Measurements from ENCODE around the gene GLI1. TPM values are rescaled to one million over a fixed set of nuclear protein-coding genes. Genes with fewer than 3 reads are reported as not detected.

The GLI1 gene
- total and polyA plus RNA-seq, 10 donors: 0.46 to 3.6 (median 1.0) TPM

DNA sequence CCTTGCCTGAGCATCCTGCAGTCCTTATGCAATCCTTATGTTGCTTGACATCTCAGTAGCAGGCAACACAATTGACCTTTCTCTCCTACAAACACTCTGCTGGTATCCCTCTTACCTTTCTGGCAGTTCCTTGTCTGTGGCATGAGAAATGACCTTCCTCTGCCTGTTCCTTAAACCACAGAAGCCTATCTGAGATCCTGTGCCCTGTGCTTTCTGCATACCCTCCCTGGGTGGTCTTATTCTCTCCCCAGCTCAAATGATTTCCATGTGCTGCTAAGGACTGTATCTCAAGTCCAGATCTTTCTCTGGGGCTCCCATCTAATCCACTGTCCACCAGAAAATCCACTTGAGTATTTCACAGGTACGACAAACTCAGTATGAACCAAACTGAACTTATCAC is 22.1 kb downstream of the GLI1 start:
- Histone ChIP-seq H3K27me3 (replicated peaks in 1 of 7) (no peaks in the 10 kb centered on the region), H3K4me1 (peaks cover 15 to 70% (median 44%) of the 10 kb centered on the region in 6 donors), H3K9me3 (no peaks in the 10 kb centered on the region), H3K36me3 (no peaks in the 10 kb centered on the region), H3K4me3 (no peak overlapping the region), H3K27ac (peak overlapping the region; percentile 7 to 96 (median 75))
- 82 to 97% (median 89%) methylated on average over 1 of the region's 1 CpG for WGBS, 5 donors
- intact Hi-C loops (cut with DNase I; ENCODE audit: low total_unique reads): no loop called here
- no peak for DNase-seq
- TF ChIP-seq POLR2A (IDR thresholded peaks at IDR 0.05): no peak
- TF ChIP-seq POLR2AphosphoS5 (IDR thresholded peaks at IDR 0.05): no peak

DNA sequence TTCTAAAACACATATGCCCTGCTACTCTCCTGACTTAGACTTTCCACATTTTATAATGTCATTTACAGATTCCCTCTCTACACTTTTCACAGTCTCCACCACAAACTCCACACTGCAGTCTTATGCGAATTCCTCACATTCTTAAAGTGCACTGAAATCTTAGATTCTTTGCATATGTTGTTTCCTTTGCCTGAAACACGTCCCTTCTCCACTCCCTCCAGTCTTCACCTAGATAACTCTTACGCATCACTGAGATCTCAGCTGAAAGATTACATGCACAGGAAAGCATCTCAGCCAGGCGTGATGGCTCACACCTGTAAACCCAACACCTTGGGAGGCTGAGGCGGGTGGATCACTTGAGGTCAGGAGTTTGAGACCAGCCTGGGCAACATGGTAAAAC is 23.9 kb downstream of the GLI1 start:
- WGBS, 5 donors: 59 to 76% (median 73%) methylated on average over 5 of the region's 5 CpGs

GRCh38 chr12:57485695-57486094 is 26.1 kb downstream of the GLI1 start:
- peaks cover 16 to 64% (median 28%) of the 10 kb centered on the region in 6 donors for H3K4me1 ChIP-seq
- TF ChIP-seq POLR2AphosphoS5 (IDR thresholded peaks at IDR 0.05) (no peak), CTCF (IDR thresholded peaks at IDR 0.05 in 8 of 11, conservative IDR thresholded peaks at IDR 0.05 in 3 of 11) (no peak)
- H3K27ac ChIP-seq: no peak overlapping the region
- H3K27me3 ChIP-seq (replicated peaks in 1 of 7): no peaks in the 10 kb centered on the region
- H3K36me3 ChIP-seq: peaks cover 0 to 19% (median 14%) of the 10 kb centered on the region in 6 donors
- intact Hi-C loops (cut with DNase I; ENCODE audit: low total_unique reads): no loop called here
- no peak overlapping the region for H3K4me3 ChIP-seq
- no peaks in the 10 kb centered on the region for H3K9me3 ChIP-seq
- DNase-seq: no peak

More for the DNA sequence above, 23.9 kb downstream of the GLI1 start:
- H3K9me3 ChIP-seq: no peaks in the 10 kb centered on the region
- TF ChIP-seq CTCF (IDR thresholded peaks at IDR 0.05 in 8 of 11, conservative IDR thresholded peaks at IDR 0.05 in 3 of 11): no peak
- no peak for TF ChIP-seq POLR2A (IDR thresholded peaks at IDR 0.05)
- TF ChIP-seq POLR2AphosphoS5 (IDR thresholded peaks at IDR 0.05): no peak
- intact Hi-C loops (cut with DNase I; ENCODE audit: low total_unique reads): no loop called here
- H3K4me3 ChIP-seq: no peak overlapping the region
- H3K4me1 ChIP-seq: peaks cover 17 to 66% (median 39%) of the 10 kb centered on the region in 6 donors
- H3K27ac ChIP-seq: peak overlapping the region in 2 of 8 donors; percentile 5 to 51
- H3K27me3 ChIP-seq (replicated peaks in 1 of 7): no peaks in the 10 kb centered on the region
- peak; percentile 38 for DNase-seq
- no peaks in the 10 kb centered on the region for H3K36me3 ChIP-seq

GRCh38 chr12:57487055-57487596 is 27.5 kb downstream of the GLI1 start:
- intact Hi-C loops (cut with DNase I; ENCODE audit: low total_unique reads): no loop called here
- WGBS, 5 donors: 89 to 95% (median 92%) methylated on average over 27 of the region's 27 CpGs
- Histone ChIP-seq H3K9me3 (no peaks in the 10 kb centered on the region), H3K4me3 (peak overlapping the region in 7 of 8 donors; percentile 61 to 92 (median 88)), H3K27ac (peak overlapping the region; percentile 20 to 92 (median 76)), H3K4me1 (peaks cover 15 to 50% (median 20%) of the 10 kb centered on the region in 6 donors), H3K27me3 (replicated peaks in 1 of 7) (no peaks in the 10 kb centered on the region), H3K36me3 (peaks cover 3 to 33% (median 28%) of the 10 kb centered on the region in 6 donors)
- TF ChIP-seq POLR2A (IDR thresholded peaks at IDR 0.05): no peak
- no peak for TF ChIP-seq CTCF (IDR thresholded peaks at IDR 0.05 in 8 of 11, conservative IDR thresholded peaks at IDR 0.05 in 3 of 11)
- TF ChIP-seq POLR2AphosphoS5 (IDR thresholded peaks at IDR 0.05): no peak
- peak; percentile 82 for DNase-seq
